GM04504 (cell line): Measurements from ENCODE around the gene PDE6B.
"Not testable (repeated sequence)": the region's sequence is repeated elsewhere in the genome, so short reads cannot be mapped to it uniquely, and the experiment has no call there.

ENCODE experiments used
- DNase-seq: peaks from one replicate; pipeline ENCODE4 v3.0.0-alpha.2; 2012; ENCODE audit warnings: low read depth

The PDE6B gene

GRCh38 chr4:622071-622995 is 3.0 kb upstream of the PDE6B start:
- DNase-seq: no peak

GRCh38 chr4:622996-623913 is 2.1 kb upstream of the PDE6B start:
- no peak for DNase-seq

GRCh38 chr4:623914-624566 is 1.3 kb upstream of the PDE6B start:
- no peak for DNase-seq

GRCh38 chr4:625631-626161 is 323 bp downstream of the PDE6B start:
- no peak for DNase-seq

GRCh38 chr4:626201-627091 is 1.1 kb downstream of the PDE6B start:
- no peak for DNase-seq

- DNase-seq: no peak
Measured at GRCh38 chr4:627347-628125, 2.2 kb downstream of the PDE6B start.

- DNase-seq: no peak
Measured at GRCh38 chr4:628311-628741, 3.0 kb downstream of the PDE6B start.

GRCh38 chr4:628821-629635 is 3.7 kb downstream of the PDE6B start:
- DNase-seq: no peak

- DNase-seq: no peak
Measured at GRCh38 chr4:629636-629914, 4.2 kb downstream of the PDE6B start.

GRCh38 chr4:629915-630641 is 4.7 kb downstream of the PDE6B start:
- DNase-seq: no peak

GRCh38 chr4:630656-631055 is 5.3 kb downstream of the PDE6B start:
- no peak for DNase-seq

- no peak for DNase-seq
Measured at GRCh38 chr4:632196-632790, 6.9 kb downstream of the PDE6B start.

- DNase-seq: no peak
Measured at GRCh38 chr4:632926-633325, 7.6 kb downstream of the PDE6B start.

GRCh38 chr4:633406-633805 is 8.0 kb downstream of the PDE6B start:
- DNase-seq: no peak

GRCh38 chr4:633976-634598 is 8.7 kb downstream of the PDE6B start:
- DNase-seq: no peak

GRCh38 chr4:634599-634985 is 9.2 kb downstream of the PDE6B start:
- no peak for DNase-seq

GRCh38 chr4:635066-635835 is 9.9 kb downstream of the PDE6B start:
- not testable (repeated sequence) for DNase-seq
